PFSK-1 (cell line): ENCODE data around the gene SLC17A8. TPM values are rescaled to one million over a fixed set of nuclear protein-coding genes. Genes with fewer than 3 reads are reported as not detected.

ENCODE experiments used
- FOXP2 ChIP-seq: optimal IDR thresholded peaks from 2 replicates; pipeline ENCODE3; 2011; ENCODE audit warnings: borderline replicate concordance, control low read depth, inconsistent platforms; ENCODE audit not compliant: insufficient read depth; ENCODE audit errors: extremely low read length, extremely low read depth
- POLR2AphosphoS5 ChIP-seq: IDR thresholded peaks from 2 replicates; pipeline ENCODE4 v1.6.1; 2012; ENCODE audit warnings: low read depth, mild to moderate bottlenecking, control low read depth, low read length, moderate library complexity
- REST ChIP-seq, 2 experiments: IDR thresholded peaks; 2 replicates each; pipeline versions ENCODE4 v1.6.1 to v1.8.0; 2011 to 2012; ENCODE audit warnings: low read depth in 2 of 2, low read length in 2 of 2, control low read depth in 1 of 2, inconsistent platforms in 1 of 2, mild to moderate bottlenecking in 1 of 2, moderate library complexity in 1 of 2; ENCODE audit not compliant: insufficient read depth in 1 of 2
- SIN3A ChIP-seq: IDR thresholded peaks from 2 replicates; pipeline ENCODE4 v1.6.1; 2012; ENCODE audit warnings: mild to moderate bottlenecking, low read length, moderate library complexity, borderline replicate concordance; ENCODE audit not compliant: insufficient read depth
- TAF1 ChIP-seq: IDR thresholded peaks from 2 replicates; pipeline ENCODE4 v1.6.1; 2012; ENCODE audit warnings: low read length, control low read depth, borderline replicate concordance; ENCODE audit not compliant: insufficient read depth
- polyA plus RNA-seq: library from polyadenylated mRNA; unstranded; fragments of >200 nt; gene quantifications from one replicate; pipeline ENCODE4 v1.2.1, GENCODE V29; 2012; ENCODE audit warnings: low read depth, missing spikeins; ENCODE audit not compliant: insufficient read length

The SLC17A8 gene
- polyA plus RNA-seq: not detected

- TF ChIP-seq TAF1 (no peak), REST (IDR thresholded peaks at IDR 0.05; ENCODE audit: insufficient read depth in 1 of 2, low read depth in 2 of 2, low read length in 2 of 2) (no peak), POLR2AphosphoS5 (no peak)
Measured at GRCh38 chr12:100356644-100357223, at the start of gene SLC17A8. SLC17A8 (plus strand) TSS chr12:100357074; CDS start chr12:100357392, 318 bp downstream.

- TF ChIP-seq POLR2AphosphoS5 (no peak), TAF1 (no peak), SIN3A (no peak), REST (IDR thresholded peaks at IDR 0.05; ENCODE audit: insufficient read depth in 1 of 2, low read depth in 2 of 2, low read length in 2 of 2) (no peak), FOXP2 (no peak)
Measured at GRCh38 chr12:100311317-100311716, 45.6 kb upstream of the SLC17A8 start.

DNA sequence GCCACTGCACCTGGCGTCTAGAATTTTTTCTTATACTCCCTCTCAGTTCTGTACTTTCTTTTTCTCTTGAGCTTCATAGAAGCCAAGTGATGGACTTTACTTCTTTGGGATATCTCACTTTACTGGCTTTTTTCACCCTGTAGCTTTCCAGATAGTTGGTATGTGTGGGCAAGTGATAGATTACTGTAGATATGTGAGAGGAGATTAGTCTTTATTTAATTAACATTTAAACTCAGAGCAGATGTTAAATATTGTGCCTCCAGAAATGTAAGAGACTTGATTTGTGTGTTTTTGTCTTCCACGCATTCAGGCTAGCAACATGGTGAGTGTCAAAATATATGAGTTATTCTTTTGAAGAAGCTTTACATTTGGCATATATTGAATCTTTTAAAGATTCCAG lies 39.5 kb upstream of the SLC17A8 start:
- no peak for TF ChIP-seq POLR2AphosphoS5
- no peak for TF ChIP-seq FOXP2
- TF ChIP-seq SIN3A: no peak
- TF ChIP-seq REST (IDR thresholded peaks at IDR 0.05; ENCODE audit: insufficient read depth in 1 of 2, low read depth in 2 of 2, low read length in 2 of 2): no peak
- TF ChIP-seq TAF1: no peak

- TF ChIP-seq TAF1: no peak
- TF ChIP-seq POLR2AphosphoS5: no peak
- TF ChIP-seq REST (IDR thresholded peaks at IDR 0.05; ENCODE audit: insufficient read depth in 1 of 2, low read depth in 2 of 2, low read length in 2 of 2): no peak
- TF ChIP-seq SIN3A: no peak
- no peak for TF ChIP-seq FOXP2
Measured at GRCh38 chr12:100324498-100324897, 32.4 kb upstream of the SLC17A8 start.

DNA sequence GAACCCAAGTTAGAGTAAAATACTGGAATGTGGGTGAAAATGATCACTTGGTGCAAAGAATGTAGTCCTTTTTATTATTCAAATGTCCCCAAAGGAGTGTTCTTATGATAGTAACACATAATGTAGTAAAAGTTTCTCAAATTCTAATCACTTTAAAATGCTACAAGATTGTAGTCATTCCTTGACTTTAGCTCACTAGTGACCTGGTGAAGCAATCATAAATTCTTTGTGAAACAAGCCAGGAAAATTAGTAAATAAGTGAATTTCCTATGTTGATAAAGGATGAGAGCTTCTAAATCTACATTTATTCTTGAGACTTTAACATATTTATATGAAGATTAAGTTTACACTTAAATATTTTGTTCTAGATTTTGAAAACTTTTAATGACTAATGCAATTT lies 30.7 kb upstream of the SLC17A8 start:
- no peak for TF ChIP-seq FOXP2
- TF ChIP-seq SIN3A: no peak
- no peak for TF ChIP-seq POLR2AphosphoS5
- no peak for TF ChIP-seq TAF1
- no peak for TF ChIP-seq REST (IDR thresholded peaks at IDR 0.05; ENCODE audit: insufficient read depth in 1 of 2, low read depth in 2 of 2, low read length in 2 of 2)
